Measurements from ENCODE around the gene MRPS21. TPM values are rescaled to one million over a fixed set of nuclear protein-coding genes. Genes with fewer than 3 reads are reported as not detected.
"Not testable (repeated sequence)": the region's sequence is repeated elsewhere in the genome, so short reads cannot be mapped to it uniquely, and the experiment has no call there.

The MRPS21 gene
- total RNA-seq, 1 donor from 2014 or later: 69.4 TPM

GRCh38 chr1:150311762-150312161 lies 18.1 kb downstream of the MRPS21 start:
- peaks cover 9% of the 10 kb centered on the region for H3K27me3 Mint-ChIP-seq
- TF ChIP-seq CTCF (IDR thresholded peaks at IDR 0.05; ENCODE audit: unreplicated experiment): no peak
- H3K4me3 Mint-ChIP-seq (ENCODE audit: low read depth): no peak overlapping the region

GRCh38 chr1:150314691-150315090 lies 21.0 kb downstream of the MRPS21 start:
- not testable (repeated sequence) for H3K36me3 Mint-ChIP-seq (ENCODE audit: insufficient read depth); H3K9me3 Mint-ChIP-seq (ENCODE audit: low read depth); H3K27me3 Mint-ChIP-seq; DNase-seq (ENCODE audit: low spot score, unreplicated experiment); H3K4me1 Mint-ChIP-seq (ENCODE audit: low read depth); H3K27ac Mint-ChIP-seq; H3K4me3 Mint-ChIP-seq (ENCODE audit: low read depth)

More at GRCh38 chr1:150311762-150312161, 18.1 kb downstream of the MRPS21 start:
- Mint-ChIP-seq H3K9me3 (ENCODE audit: low read depth) (no peaks in the 10 kb centered on the region), H3K36me3 (ENCODE audit: insufficient read depth) (peaks cover 8% of the 10 kb centered on the region), H3K27ac (no peak overlapping the region), H3K4me1 (ENCODE audit: low read depth) (no peaks in the 10 kb centered on the region)
- DNase-seq (ENCODE audit: low spot score, unreplicated experiment): no peak

- peak overlapping the region; percentile 97 for H3K4me3 Mint-ChIP-seq (ENCODE audit: low read depth)
- DNase-seq (ENCODE audit: low spot score, unreplicated experiment): no peak
- H3K27ac Mint-ChIP-seq: peak overlapping the region; percentile 97
- no peaks in the 10 kb centered on the region for H3K27me3 Mint-ChIP-seq
- no peak for TF ChIP-seq CTCF (IDR thresholded peaks at IDR 0.05; ENCODE audit: unreplicated experiment)
- peaks cover 10% of the 10 kb centered on the region for H3K4me1 Mint-ChIP-seq (ENCODE audit: low read depth)
- no peaks in the 10 kb centered on the region for H3K9me3 Mint-ChIP-seq (ENCODE audit: low read depth)
- peaks cover 6% of the 10 kb centered on the region for H3K36me3 Mint-ChIP-seq (ENCODE audit: insufficient read depth)
Observed at GRCh38 chr1:150320667-150320978, 27.0 kb downstream of the MRPS21 start.

GRCh38 chr1:150321826-150322166 lies 28.1 kb downstream of the MRPS21 start:
- DNase-seq (ENCODE audit: low spot score, unreplicated experiment): no peak
- no peaks in the 10 kb centered on the region for H3K27me3 Mint-ChIP-seq
- H3K9me3 Mint-ChIP-seq (ENCODE audit: low read depth): no peaks in the 10 kb centered on the region
- peaks cover 11% of the 10 kb centered on the region for H3K36me3 Mint-ChIP-seq (ENCODE audit: insufficient read depth)
- no peak for TF ChIP-seq CTCF (IDR thresholded peaks at IDR 0.05; ENCODE audit: unreplicated experiment)
- H3K27ac Mint-ChIP-seq: peak overlapping the region; percentile 97
- H3K4me3 Mint-ChIP-seq (ENCODE audit: low read depth): peak overlapping the region; percentile 97
- peaks cover 10% of the 10 kb centered on the region for H3K4me1 Mint-ChIP-seq (ENCODE audit: low read depth)

- TF ChIP-seq CTCF (IDR thresholded peaks at IDR 0.05; ENCODE audit: unreplicated experiment): no peak
- no peaks in the 10 kb centered on the region for H3K27me3 Mint-ChIP-seq
- peak overlapping the region; percentile 97 for H3K4me3 Mint-ChIP-seq (ENCODE audit: low read depth)
- peak overlapping the region; percentile 97 for H3K27ac Mint-ChIP-seq
- H3K36me3 Mint-ChIP-seq (ENCODE audit: insufficient read depth): peaks cover 11% of the 10 kb centered on the region
- no peaks in the 10 kb centered on the region for H3K9me3 Mint-ChIP-seq (ENCODE audit: low read depth)
- peaks cover 10% of the 10 kb centered on the region for H3K4me1 Mint-ChIP-seq (ENCODE audit: low read depth)
- no peak for DNase-seq (ENCODE audit: low spot score, unreplicated experiment)
Observed at GRCh38 chr1:150322310-150322709, 28.6 kb downstream of the MRPS21 start.

GRCh38 chr1:150332651-150333290 lies 39.1 kb downstream of the MRPS21 start:
- peak overlapping the region; percentile 22 for H3K27ac Mint-ChIP-seq
- no peaks in the 10 kb centered on the region for H3K9me3 Mint-ChIP-seq (ENCODE audit: low read depth)
- TF ChIP-seq CTCF (IDR thresholded peaks at IDR 0.05; ENCODE audit: unreplicated experiment): no peak
- no peak overlapping the region for H3K4me3 Mint-ChIP-seq (ENCODE audit: low read depth)
- H3K4me1 Mint-ChIP-seq (ENCODE audit: low read depth): no peaks in the 10 kb centered on the region
- peaks cover 37% of the 10 kb centered on the region for H3K36me3 Mint-ChIP-seq (ENCODE audit: insufficient read depth)
- DNase-seq (ENCODE audit: low spot score, unreplicated experiment): no peak
- no peaks in the 10 kb centered on the region for H3K27me3 Mint-ChIP-seq
